SK-N-MC (cell line): ENCODE data around the gene AK8.

Experiments used
- EZH2 ChIP-seq: fragments of 200-600 bp; sonication (generic); IDR thresholded peaks from one replicate; pipeline ENCODE4 v1.6.1; 2017; ENCODE audit warnings: antibody characterized with exemption
- POLR2AphosphoS5 ChIP-seq: IDR thresholded peaks from 2 replicates; pipeline ENCODE4 v1.6.1; 2012; ENCODE audit warnings: mild to moderate bottlenecking, low read depth, low read length, borderline replicate concordance

DNA sequence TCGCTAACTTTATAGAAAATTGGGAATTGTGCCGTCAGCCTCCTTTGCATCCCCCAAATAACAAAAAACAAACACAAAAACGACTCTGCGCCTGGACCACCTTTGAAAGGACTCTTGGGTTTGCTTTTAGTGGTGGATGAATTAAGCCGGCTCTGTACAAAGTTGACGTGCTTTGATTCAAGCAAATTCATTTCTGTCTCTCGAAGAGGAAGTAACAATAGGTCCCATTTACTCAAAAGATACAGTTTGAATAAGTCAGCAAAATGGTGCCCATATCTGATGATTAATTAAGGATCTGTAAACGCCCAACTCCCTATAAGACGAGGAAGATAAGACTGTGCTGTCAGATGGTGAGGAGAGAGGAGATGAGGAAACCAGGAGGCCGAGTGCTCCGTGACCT lies 67.8 kb downstream of the AK8 start:
- TF ChIP-seq POLR2AphosphoS5 (no peak), EZH2 (no peak)
